ENCODE measurements around the gene PTPRG.

Gene PTPRG

GRCh38 chr3:61610316-61610715, 48.9 kb downstream of the PTPRG start:
- Histone ChIP-seq H3K9me3 (ENCODE audit: insufficient read depth, low read depth, low read length) (no peaks in the 10 kb centered on the region), H3K27me3 (ENCODE audit: insufficient read depth, low read length) (no peaks in the 10 kb centered on the region), H3K4me1 (ENCODE audit: insufficient read depth, low read length) (peaks cover 7% of the 10 kb centered on the region; the same call in 1 of the 2 replicates), H3K27ac (ENCODE audit: low read length) (no peak overlapping the region), H3K4me3 (ENCODE audit: low read length) (no peak overlapping the region), H3K36me3 (ENCODE audit: insufficient read depth, low read depth, low read length) (peaks cover 12% of the 10 kb centered on the region; the same call in 1 of the 2 replicates), H3K9ac (ENCODE audit: low read depth, low read length) (no peak overlapping the region)

- H3K36me3 ChIP-seq (ENCODE audit: insufficient read depth, low read depth, low read length): no peaks in the 10 kb centered on the region; the same call in 1 of the 2 replicates
- H3K27ac ChIP-seq (ENCODE audit: low read length): no peak overlapping the region
- H3K9me3 ChIP-seq (ENCODE audit: insufficient read depth, low read depth, low read length): no peaks in the 10 kb centered on the region
Measured at GRCh38 chr3:61612211-61613194, 51.1 kb downstream of the PTPRG start.

DNA sequence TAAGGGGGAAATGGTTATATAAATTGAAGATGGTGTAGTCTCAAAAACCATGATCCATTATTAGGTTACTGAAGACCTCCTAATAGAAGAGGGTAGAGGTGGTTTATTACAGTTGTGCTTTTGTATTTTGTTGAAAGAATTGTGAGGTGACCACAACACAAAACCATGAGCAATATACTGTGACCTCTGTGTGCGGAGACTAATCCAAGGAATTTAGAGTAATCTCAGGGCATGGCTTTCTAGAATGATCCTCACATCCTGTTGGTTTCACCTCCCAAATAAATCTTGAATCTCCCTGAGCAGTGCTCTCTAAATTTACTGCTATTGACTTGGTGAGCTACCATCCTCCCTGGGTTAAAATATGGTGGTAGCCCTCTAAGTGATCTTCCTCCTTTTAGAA, 52.3 kb downstream of the PTPRG start:
- H3K27me3 ChIP-seq (ENCODE audit: insufficient read depth, low read length): no peaks in the 10 kb centered on the region

More at GRCh38 chr3:61612211-61613194, 51.1 kb downstream of the PTPRG start:
- Histone ChIP-seq H3K4me3 (ENCODE audit: low read length) (no peak overlapping the region), H3K27me3 (ENCODE audit: insufficient read depth, low read length) (no peaks in the 10 kb centered on the region), H3K4me1 (ENCODE audit: insufficient read depth, low read length) (peaks cover 7% of the 10 kb centered on the region), H3K9ac (ENCODE audit: low read depth, low read length) (no peak overlapping the region)

DNA sequence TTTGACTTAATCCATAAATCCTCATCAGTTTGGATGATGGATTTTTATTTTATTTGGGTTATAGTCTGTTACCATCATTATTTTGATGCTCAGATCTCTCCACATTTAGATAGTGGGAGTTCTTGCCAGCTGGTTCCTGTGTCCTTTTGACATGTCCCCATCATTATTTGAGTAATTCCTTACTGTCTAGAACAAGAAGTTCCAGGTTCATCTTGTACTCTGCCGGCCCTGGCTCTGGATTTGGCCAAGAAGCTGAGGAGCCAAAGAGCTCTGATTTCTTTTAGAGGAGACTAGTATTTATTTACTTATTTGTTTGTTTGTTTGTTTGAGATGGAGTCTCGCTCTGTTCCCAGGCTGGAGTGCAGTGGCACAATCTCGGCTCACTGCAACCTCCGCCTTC, 54.3 kb downstream of the PTPRG start:
- Histone ChIP-seq H3K27me3 (ENCODE audit: insufficient read depth, low read length) (no peaks in the 10 kb centered on the region), H3K9ac (ENCODE audit: low read depth, low read length) (no peak overlapping the region), H3K36me3 (ENCODE audit: insufficient read depth, low read depth, low read length) (no peaks in the 10 kb centered on the region; the same call in none of the 2 replicates), H3K4me1 (ENCODE audit: insufficient read depth, low read length) (peaks cover 4% of the 10 kb centered on the region), H3K27ac (ENCODE audit: low read length) (no peak overlapping the region), H3K4me3 (ENCODE audit: low read length) (no peak overlapping the region), H3K9me3 (ENCODE audit: insufficient read depth, low read depth, low read length) (no peaks in the 10 kb centered on the region)

More for the DNA sequence above, 52.3 kb downstream of the PTPRG start:
- Histone ChIP-seq H3K4me1 (ENCODE audit: insufficient read depth, low read length) (peaks cover 4% of the 10 kb centered on the region), H3K36me3 (ENCODE audit: insufficient read depth, low read depth, low read length) (no peaks in the 10 kb centered on the region; the same call in none of the 2 replicates), H3K9me3 (ENCODE audit: insufficient read depth, low read depth, low read length) (no peaks in the 10 kb centered on the region), H3K27ac (ENCODE audit: low read length) (no peak overlapping the region), H3K4me3 (ENCODE audit: low read length) (no peak overlapping the region), H3K9ac (ENCODE audit: low read depth, low read length) (no peak overlapping the region)

DNA sequence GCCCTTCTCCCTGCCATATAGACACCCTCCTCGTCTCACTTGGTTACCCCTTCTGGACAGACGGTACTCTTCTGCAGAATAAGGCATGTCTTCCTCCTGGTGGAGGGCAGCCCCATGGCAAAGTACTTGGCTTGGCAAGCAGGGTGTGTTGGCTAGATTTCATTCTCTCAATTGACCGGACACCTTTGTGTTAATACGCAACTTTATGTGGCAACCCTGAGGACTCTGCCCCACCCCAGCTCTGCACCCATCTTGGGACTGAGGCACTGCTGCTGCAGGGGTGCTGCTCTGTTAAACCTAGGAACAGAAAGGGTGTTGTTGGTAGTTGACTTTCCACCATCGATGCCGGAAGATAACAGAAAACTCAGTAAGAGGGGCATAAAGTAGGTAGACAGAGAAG, 55.2 kb downstream of the PTPRG start:
- no peaks in the 10 kb centered on the region for H3K27me3 ChIP-seq (ENCODE audit: insufficient read depth, low read length)
- no peaks in the 10 kb centered on the region; the same call in none of the 2 replicates for H3K36me3 ChIP-seq (ENCODE audit: insufficient read depth, low read depth, low read length)
- no peak overlapping the region for H3K27ac ChIP-seq (ENCODE audit: low read length)
- H3K4me1 ChIP-seq (ENCODE audit: insufficient read depth, low read length): peaks cover 4% of the 10 kb centered on the region
- no peak overlapping the region for H3K4me3 ChIP-seq (ENCODE audit: low read length)
- H3K9ac ChIP-seq (ENCODE audit: low read depth, low read length): no peak overlapping the region
- H3K9me3 ChIP-seq (ENCODE audit: insufficient read depth, low read depth, low read length): no peaks in the 10 kb centered on the region

GRCh38 chr3:61617041-61617440, 55.7 kb downstream of the PTPRG start:
- Histone ChIP-seq H3K27me3 (ENCODE audit: insufficient read depth, low read length) (no peaks in the 10 kb centered on the region), H3K9me3 (ENCODE audit: insufficient read depth, low read depth, low read length) (no peaks in the 10 kb centered on the region), H3K9ac (ENCODE audit: low read depth, low read length) (no peak overlapping the region), H3K27ac (ENCODE audit: low read length) (no peak overlapping the region), H3K4me3 (ENCODE audit: low read length) (no peak overlapping the region), H3K36me3 (ENCODE audit: insufficient read depth, low read depth, low read length) (no peaks in the 10 kb centered on the region; the same call in none of the 2 replicates), H3K4me1 (ENCODE audit: insufficient read depth, low read length) (peaks cover 4% of the 10 kb centered on the region)

GRCh38 chr3:61617651-61618050, 56.3 kb downstream of the PTPRG start:
- no peaks in the 10 kb centered on the region for H3K9me3 ChIP-seq (ENCODE audit: insufficient read depth, low read depth, low read length)
- no peaks in the 10 kb centered on the region; the same call in none of the 2 replicates for H3K4me1 ChIP-seq (ENCODE audit: insufficient read depth, low read length)
- H3K9ac ChIP-seq (ENCODE audit: low read depth, low read length): no peak overlapping the region
- H3K27me3 ChIP-seq (ENCODE audit: insufficient read depth, low read length): no peaks in the 10 kb centered on the region
- H3K4me3 ChIP-seq (ENCODE audit: low read length): no peak overlapping the region
- H3K36me3 ChIP-seq (ENCODE audit: insufficient read depth, low read depth, low read length): peaks cover 3% of the 10 kb centered on the region
- no peak overlapping the region for H3K27ac ChIP-seq (ENCODE audit: low read length)

DNA sequence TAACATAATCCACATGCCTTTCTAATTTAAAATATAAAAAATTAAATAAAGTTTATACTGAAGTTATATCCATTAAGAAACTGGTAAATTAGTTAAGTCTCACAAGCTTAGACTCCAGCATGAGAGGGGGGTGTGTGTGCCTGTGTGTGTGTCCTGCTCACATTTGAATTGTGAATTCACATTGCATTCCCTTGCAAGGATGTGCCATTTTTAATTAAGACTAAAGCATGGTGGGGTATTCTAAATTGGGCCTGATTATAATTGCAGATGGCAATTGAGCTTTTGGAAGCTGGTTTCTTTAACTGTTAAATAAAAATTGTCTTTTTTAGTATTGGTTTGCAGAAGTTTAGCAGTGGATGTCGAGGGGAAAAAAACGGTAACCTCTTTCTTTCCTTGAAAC, 56.9 kb downstream of the PTPRG start:
- Histone ChIP-seq H3K9ac (ENCODE audit: low read depth, low read length) (no peak overlapping the region), H3K36me3 (ENCODE audit: insufficient read depth, low read depth, low read length) (peaks cover 8% of the 10 kb centered on the region), H3K27me3 (ENCODE audit: insufficient read depth, low read length) (no peaks in the 10 kb centered on the region), H3K27ac (ENCODE audit: low read length) (no peak overlapping the region), H3K4me3 (ENCODE audit: low read length) (no peak overlapping the region), H3K9me3 (ENCODE audit: insufficient read depth, low read depth, low read length) (no peaks in the 10 kb centered on the region), H3K4me1 (ENCODE audit: insufficient read depth, low read length) (no peaks in the 10 kb centered on the region; the same call in 1 of the 2 replicates)

- Histone ChIP-seq H3K4me3 (ENCODE audit: low read length) (no peak overlapping the region), H3K27ac (ENCODE audit: low read length) (no peak overlapping the region), H3K36me3 (ENCODE audit: insufficient read depth, low read depth, low read length) (peaks cover 13% of the 10 kb centered on the region), H3K9me3 (ENCODE audit: insufficient read depth, low read depth, low read length) (no peaks in the 10 kb centered on the region), H3K27me3 (ENCODE audit: insufficient read depth, low read length) (no peaks in the 10 kb centered on the region), H3K4me1 (ENCODE audit: insufficient read depth, low read length) (no peaks in the 10 kb centered on the region; the same call in 1 of the 2 replicates), H3K9ac (ENCODE audit: low read depth, low read length) (no peak overlapping the region)
Measured at GRCh38 chr3:61618871-61619270, 57.5 kb downstream of the PTPRG start.

DNA sequence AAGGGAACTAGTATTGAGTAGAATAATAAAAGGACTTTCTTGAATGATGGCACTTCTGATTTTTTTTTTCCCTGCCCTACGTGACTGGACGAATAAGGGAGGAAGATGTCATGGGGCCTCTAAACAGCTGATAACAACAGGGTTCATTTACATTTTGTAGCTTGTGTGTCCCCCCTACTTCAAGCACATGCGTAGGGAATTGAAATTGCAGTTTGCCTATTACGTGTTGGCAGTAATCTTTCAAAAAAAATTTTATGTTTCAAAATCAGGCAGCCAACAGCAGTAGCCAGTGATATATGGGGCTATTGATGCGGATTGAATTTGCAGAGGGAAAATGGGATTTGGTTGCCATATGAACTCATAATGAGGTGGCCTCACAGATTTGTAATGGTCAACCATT, 58.7 kb downstream of the PTPRG start:
- H3K27ac ChIP-seq (ENCODE audit: low read length): no peak overlapping the region
- no peak overlapping the region for H3K9ac ChIP-seq (ENCODE audit: low read depth, low read length)
- no peaks in the 10 kb centered on the region for H3K9me3 ChIP-seq (ENCODE audit: insufficient read depth, low read depth, low read length)
- H3K4me1 ChIP-seq (ENCODE audit: insufficient read depth, low read length): no peaks in the 10 kb centered on the region; the same call in 1 of the 2 replicates
- H3K27me3 ChIP-seq (ENCODE audit: insufficient read depth, low read length): no peaks in the 10 kb centered on the region
- no peak overlapping the region for H3K4me3 ChIP-seq (ENCODE audit: low read length)
- H3K36me3 ChIP-seq (ENCODE audit: insufficient read depth, low read depth, low read length): peaks cover 13% of the 10 kb centered on the region

DNA sequence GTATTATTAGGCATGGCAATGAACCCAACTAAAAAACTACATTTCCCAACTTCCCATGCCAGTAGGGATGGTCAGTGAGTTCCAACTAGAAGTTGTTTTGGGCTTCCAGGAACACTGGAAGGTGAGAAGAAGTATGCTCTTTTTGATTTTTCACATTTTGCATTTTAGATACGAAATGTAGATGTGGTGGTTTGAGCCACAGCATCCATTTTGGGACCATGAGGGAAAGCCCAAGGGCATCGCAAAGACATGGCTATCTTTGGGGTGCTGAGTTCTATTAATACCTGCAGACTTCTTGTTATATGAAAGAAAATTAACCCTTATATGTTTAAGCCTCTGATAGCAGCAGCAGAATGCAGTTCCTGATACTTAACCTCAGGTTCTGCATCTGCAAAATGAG, 62.9 kb downstream of the PTPRG start:
- no peak overlapping the region for H3K9ac ChIP-seq (ENCODE audit: low read depth, low read length)
- H3K4me1 ChIP-seq (ENCODE audit: insufficient read depth, low read length): peaks cover 17% of the 10 kb centered on the region
- no peaks in the 10 kb centered on the region for H3K27me3 ChIP-seq (ENCODE audit: insufficient read depth, low read length)
- peaks cover 13% of the 10 kb centered on the region; the same call in 1 of the 2 replicates for H3K36me3 ChIP-seq (ENCODE audit: insufficient read depth, low read depth, low read length)
- no peaks in the 10 kb centered on the region for H3K9me3 ChIP-seq (ENCODE audit: insufficient read depth, low read depth, low read length)
- H3K27ac ChIP-seq (ENCODE audit: low read length): no peak overlapping the region
- H3K4me3 ChIP-seq (ENCODE audit: low read length): no peak overlapping the region

- Histone ChIP-seq H3K9me3 (ENCODE audit: insufficient read depth, low read depth, low read length) (no peaks in the 10 kb centered on the region), H3K4me1 (ENCODE audit: insufficient read depth, low read length) (peaks cover 23% of the 10 kb centered on the region), H3K27ac (ENCODE audit: low read length) (no peak overlapping the region), H3K9ac (ENCODE audit: low read depth, low read length) (no peak overlapping the region), H3K36me3 (ENCODE audit: insufficient read depth, low read depth, low read length) (peaks cover 13% of the 10 kb centered on the region; the same call in 1 of the 2 replicates), H3K4me3 (ENCODE audit: low read length) (no peak overlapping the region), H3K27me3 (ENCODE audit: insufficient read depth, low read length) (no peaks in the 10 kb centered on the region)
Measured at GRCh38 chr3:61625429-61625828, 64.1 kb downstream of the PTPRG start.

Measured in iPS-20b (cell line).